ENCODE data around the gene HSD3B1. TPM values are rescaled to one million over a fixed set of nuclear protein-coding genes. Genes with fewer than 3 reads are reported as not detected.

HSD3B1 gene
- total and polyA plus RNA-seq, 9 of the 15 experiments (the other 6 are each of a cell fraction or from before 2014, with no cell fraction given): not detected

DNA sequence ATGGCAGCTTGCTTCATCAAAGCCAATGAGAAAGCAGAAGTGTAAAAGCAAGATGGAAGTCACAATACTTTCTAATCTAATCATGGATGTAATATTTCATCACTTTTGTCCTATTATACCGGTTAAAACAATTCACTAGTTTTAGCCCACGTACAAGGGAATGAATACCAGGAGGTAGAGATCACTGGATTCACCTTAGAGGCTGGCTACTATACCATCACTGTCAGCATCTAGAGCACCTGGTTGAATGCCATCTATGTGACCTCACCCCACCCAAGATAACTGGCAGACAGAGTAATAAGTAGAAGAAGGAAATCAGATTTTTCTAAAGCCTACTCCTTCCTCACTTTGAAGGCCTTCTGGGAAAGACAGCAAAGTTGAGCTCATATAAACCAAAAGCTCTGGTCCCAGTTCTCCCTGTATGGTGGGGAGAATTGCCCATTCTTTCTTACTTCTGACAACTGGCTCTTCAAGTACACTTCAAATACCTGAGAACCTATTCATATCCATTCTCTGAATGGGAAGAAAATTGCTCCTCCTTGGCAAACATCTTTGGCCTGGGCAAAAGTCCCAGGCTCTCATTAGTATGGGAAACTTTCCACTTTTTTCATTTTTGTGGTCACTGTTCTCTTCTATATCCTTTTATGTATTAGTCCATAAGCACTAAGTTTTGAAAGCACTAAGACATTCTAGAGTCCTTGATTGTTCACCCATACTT is 24.8 kb downstream of the HSD3B1 start:
- H3K27ac ChIP-seq (ENCODE audit: extremely low read depth, low read depth, low read length): no peak overlapping the region
- WGBS (ENCODE audit: insufficient coverage, low coverage, missing lambda C conversion rate): 0% methylated on average over 2 of the region's 2 CpGs
- FAIRE-seq: no peak

More for the DNA sequence above, 24.8 kb downstream of the HSD3B1 start:
- in situ Hi-C loops (cut with MboI) (no loop called here), intact Hi-C loops (cut with micrococcal nuclease) (no loop called here)
- TF ChIP-seq PHTF2 (CRISPR knock-in tag; IDR thresholded peaks at IDR 0.05) (no peak), ZNF778 (CRISPR knock-in tag; IDR thresholded peaks at IDR 0.05) (no peak), SMC3 (conservative IDR thresholded peaks at IDR 0.05; ENCODE audit: insufficient read depth, low read depth, low read length) (no peak), MXI1 (IDR thresholded peaks at IDR 0.05; ENCODE audit: low read depth, low read length) (no peak), CBX3 (IDR thresholded peaks at IDR 0.05; ENCODE audit: borderline replicate concordance in 1 of 2, low read length in 2 of 2) (no peak), MAFK (IDR thresholded peaks at IDR 0.05; ENCODE audit: low read length) (no peak), BHLHE40 (IDR thresholded peaks at IDR 0.05; ENCODE audit: low read length) (no peak), ZNF444 (CRISPR knock-in tag; IDR thresholded peaks at IDR 0.05) (no peak)
- TF ChIP-seq, protein P1, sequence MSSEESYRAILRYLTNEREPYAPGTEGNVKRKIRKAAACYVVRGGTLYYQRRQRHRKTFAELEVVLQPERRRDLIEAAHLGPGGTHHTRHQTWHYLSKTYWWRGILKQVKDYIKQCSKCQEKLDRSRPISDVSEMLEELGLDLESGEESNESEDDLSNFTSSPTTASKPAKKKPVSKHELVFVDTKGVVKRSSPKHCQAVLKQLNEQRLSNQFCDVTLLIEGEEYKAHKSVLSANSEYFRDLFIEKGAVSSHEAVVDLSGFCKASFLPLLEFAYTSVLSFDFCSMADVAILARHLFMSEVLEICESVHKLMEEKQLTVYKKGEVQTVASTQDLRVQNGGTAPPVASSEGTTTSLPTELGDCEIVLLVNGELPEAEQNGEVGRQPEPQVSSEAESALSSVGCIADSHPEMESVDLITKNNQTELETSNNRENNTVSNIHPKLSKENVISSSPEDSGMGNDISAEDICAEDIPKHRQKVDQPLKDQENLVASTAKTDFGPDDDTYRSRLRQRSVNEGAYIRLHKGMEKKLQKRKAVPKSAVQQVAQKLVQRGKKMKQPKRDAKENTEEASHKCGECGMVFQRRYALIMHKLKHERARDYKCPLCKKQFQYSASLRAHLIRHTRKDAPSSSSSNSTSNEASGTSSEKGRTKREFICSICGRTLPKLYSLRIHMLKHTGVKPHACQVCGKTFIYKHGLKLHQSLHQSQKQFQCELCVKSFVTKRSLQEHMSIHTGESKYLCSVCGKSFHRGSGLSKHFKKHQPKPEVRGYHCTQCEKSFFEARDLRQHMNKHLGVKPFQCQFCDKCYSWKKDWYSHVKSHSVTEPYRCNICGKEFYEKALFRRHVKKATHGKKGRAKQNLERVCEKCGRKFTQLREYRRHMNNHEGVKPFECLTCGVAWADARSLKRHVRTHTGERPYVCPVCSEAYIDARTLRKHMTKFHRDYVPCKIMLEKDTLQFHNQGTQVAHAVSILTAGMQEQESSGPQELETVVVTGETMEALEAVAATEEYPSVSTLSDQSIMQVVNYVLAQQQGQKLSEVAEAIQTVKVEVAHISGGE (CRISPR knock-in tag; IDR thresholded peaks at IDR 0.05): no peak
- TF ChIP-seq, protein P2, sequence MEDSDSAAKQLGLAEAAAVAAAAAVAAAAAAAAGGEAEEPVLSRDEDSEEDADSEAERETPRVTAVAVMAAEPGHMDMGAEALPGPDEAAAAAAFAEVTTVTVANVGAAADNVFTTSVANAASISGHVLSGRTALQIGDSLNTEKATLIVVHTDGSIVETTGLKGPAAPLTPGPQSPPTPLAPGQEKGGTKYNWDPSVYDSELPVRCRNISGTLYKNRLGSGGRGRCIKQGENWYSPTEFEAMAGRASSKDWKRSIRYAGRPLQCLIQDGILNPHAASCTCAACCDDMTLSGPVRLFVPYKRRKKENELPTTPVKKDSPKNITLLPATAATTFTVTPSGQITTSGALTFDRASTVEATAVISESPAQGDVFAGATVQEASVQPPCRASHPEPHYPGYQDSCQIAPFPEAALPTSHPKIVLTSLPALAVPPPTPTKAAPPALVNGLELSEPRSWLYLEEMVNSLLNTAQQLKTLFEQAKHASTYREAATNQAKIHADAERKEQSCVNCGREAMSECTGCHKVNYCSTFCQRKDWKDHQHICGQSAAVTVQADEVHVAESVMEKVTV (CRISPR knock-in tag; IDR thresholded peaks at IDR 0.05): no peak
- Histone ChIP-seq H3K4me3 (no peak overlapping the region), H3K9me3 (replicated peaks; ENCODE audit: control insufficient read depth, insufficient read depth, low read depth, low read length) (no peaks in the 10 kb centered on the region), H3K4me1 (replicated peaks in 1 of 2; ENCODE audit: control insufficient read depth in 2 of 2, insufficient read depth in 2 of 2, low read length in 2 of 2) (no peaks in the 10 kb centered on the region), H3K4me2 (ENCODE audit: insufficient read depth, low read length) (no peak overlapping the region), H3K9ac (ENCODE audit: insufficient read depth in 1 of 2, low read depth in 2 of 2, low read length in 2 of 2) (no peak overlapping the region), H3K27me3 (ENCODE audit: control insufficient read depth in 2 of 2, insufficient read depth in 2 of 2, low read length in 2 of 2) (peaks cover 0 to 12% of the 10 kb centered on the region in 2 experiments; a peak in 1 of 5 replicates), H3K79me2 (ENCODE audit: control insufficient read depth, insufficient read depth, low read length) (no peaks in the 10 kb centered on the region), H3K36me3 (ENCODE audit: control insufficient read depth, insufficient read depth, low read length) (no peaks in the 10 kb centered on the region), H2AFZ (ENCODE audit: low read depth, low read length) (no peak overlapping the region), H3K9me1 (ENCODE audit: control insufficient read depth, insufficient read depth, low read length) (no peaks in the 10 kb centered on the region), H4K20me1 (replicated peaks; ENCODE audit: control insufficient read depth, insufficient read depth, low read length) (no peaks in the 10 kb centered on the region)
- DNase-seq (ENCODE audit: extremely low read depth in 1 of 4, low spot score in 3 of 4) (no peak), ATAC-seq (no peak)
- ChIA-PET CTCF (ENCODE audit: low intra/inter-chr PET ratio) (no interaction called here), POLR2A (no interaction called here)
- BruUV-seq (replicated peaks): no TSS peak
